K562 treated with DMSO at 1 percent for 12 hours (cell line): ENCODE results near the gene WSB1. TPM values are rescaled to one million over a fixed set of nuclear protein-coding genes. Genes with fewer than 3 reads are reported as not detected.

Source experiments
- total RNA-seq: library from RNA; unstranded; fragments of 300-600 nt; gene quantifications from 2 replicates; pipeline ENCODE4 v1.2.3, GENCODE V29; 2022; ENCODE audit not compliant: insufficient read depth

The WSB1 gene
- 38.4 and 102 TPM in 2 replicates for total RNA-seq

GRCh38 chr17:27293898-27294688 is at the start of gene WSB1:
Gene WSB1 (plus strand): TSS chr17:27294114. CDS start chr17:27294396, 282 bp downstream.

Other genes starting within 250 kb of the WSB1 start
- 24.2 and 50.5 TPM in 2 replicates for gene KSR1, start 162.3 kb downstream of the WSB1 start, total RNA-seq